Activated naive CD4-positive, alpha-beta T cell treated with anti-CD3 and anti-CD28 coated beads, Interleukin-2, amount 50 U/mL, for 72 hours (primary cell): ENCODE measurements around the gene STEAP1B. TPM values are rescaled to one million over a fixed set of nuclear protein-coding genes. Genes with fewer than 3 reads are reported as not detected.
"Not testable (repeated sequence)": the region's sequence is repeated elsewhere in the genome, so short reads cannot be mapped to it uniquely, and the experiment has no call there.

Source experiments
- ATAC-seq, 2 donors: fragments of 150-1000 bp; cut with Tn5 transposase; 2 replicates each; pipeline ENCODE4 v1.10.0; 2021; ENCODE audit warnings: mild to moderate bottlenecking in 2 of 2, moderate library complexity in 2 of 2
- DNase-seq, 2 donors: peaks; one replicate each; pipeline ENCODE4 v3.0.0; 2021 to 2022; ENCODE audit warnings: low spot score in 2 of 2
- H3K27ac Mint-ChIP-seq, 2 donors: one replicate each; pipeline ENCODE4 v1.8.0; 2022; ENCODE audit warnings: mild to moderate bottlenecking in 2 of 2, mixed read lengths in 2 of 2
- H3K36me3 Mint-ChIP-seq, 2 donors: one replicate each; pipeline ENCODE4 v1.8.0; 2022; ENCODE audit warnings: mixed read lengths in 2 of 2
- H3K9me3 Mint-ChIP-seq, 2 donors: one replicate each; pipeline ENCODE4 v1.8.0; 2022; ENCODE audit warnings: mixed read lengths in 2 of 2
- total RNA-seq, 2 donors: library from RNA; stranded (reverse); gene quantifications; one replicate each; pipeline ENCODE4 v1.2.3, GENCODE V29; 2022

The STEAP1B gene
- total RNA-seq, 2 donors from 2014 or later: not detected

- Mint-ChIP-seq H3K36me3 (no peaks in the 10 kb centered on the region), H3K9me3 (no peaks in the 10 kb centered on the region), H3K27ac (no peak overlapping the region)
- no peak for DNase-seq
- ATAC-seq: no peak
Observed at GRCh38 chr7:22477262-22477661, 22.7 kb downstream of the STEAP1B start.

- DNase-seq (no peak), ATAC-seq (no peak)
- H3K36me3 Mint-ChIP-seq: no peaks in the 10 kb centered on the region
- H3K27ac Mint-ChIP-seq: no peak overlapping the region
- no peaks in the 10 kb centered on the region for H3K9me3 Mint-ChIP-seq
Observed at GRCh38 chr7:22476824-22477223, 23.2 kb downstream of the STEAP1B start.

- H3K27ac Mint-ChIP-seq: no peak overlapping the region
Observed at GRCh38 chr7:22474645-22475044, 25.3 kb downstream of the STEAP1B start.

GRCh38 chr7:22470981-22471380 lies 29.0 kb downstream of the STEAP1B start:
- no peaks in the 10 kb centered on the region for H3K9me3 Mint-ChIP-seq
- DNase-seq: no peak
- H3K27ac Mint-ChIP-seq: no peak overlapping the region
- ATAC-seq: no peak
- no peaks in the 10 kb centered on the region for H3K36me3 Mint-ChIP-seq

More at GRCh38 chr7:22474645-22475044, 25.3 kb downstream of the STEAP1B start:
- ATAC-seq: no peak
- no peaks in the 10 kb centered on the region for H3K36me3 Mint-ChIP-seq
- no peaks in the 10 kb centered on the region for H3K9me3 Mint-ChIP-seq
- no peak for DNase-seq

GRCh38 chr7:22469371-22470143 lies 30.4 kb downstream of the STEAP1B start:
- DNase-seq (no peak), ATAC-seq (no peak)
- Mint-ChIP-seq H3K27ac (no peak overlapping the region), H3K36me3 (no peaks in the 10 kb centered on the region), H3K9me3 (no peaks in the 10 kb centered on the region)

GRCh38 chr7:22468609-22469008 lies 31.4 kb downstream of the STEAP1B start:
- DNase-seq (no peak), ATAC-seq (no peak)
- Mint-ChIP-seq H3K9me3 (no peaks in the 10 kb centered on the region), H3K36me3 (no peaks in the 10 kb centered on the region), H3K27ac (no peak overlapping the region)

- H3K36me3 Mint-ChIP-seq: no peaks in the 10 kb centered on the region
- no peak overlapping the region for H3K27ac Mint-ChIP-seq
- no peaks in the 10 kb centered on the region for H3K9me3 Mint-ChIP-seq
- no peak for ATAC-seq
- no peak for DNase-seq
Observed at GRCh38 chr7:22464299-22464698, 35.7 kb downstream of the STEAP1B start.

GRCh38 chr7:22460363-22460988 lies 39.5 kb downstream of the STEAP1B start:
- ATAC-seq (no peak), DNase-seq (no peak)
- Mint-ChIP-seq H3K36me3 (no peaks in the 10 kb centered on the region), H3K9me3 (no peaks in the 10 kb centered on the region), H3K27ac (no peak overlapping the region)

- ATAC-seq: no peak
- Mint-ChIP-seq H3K36me3 (peaks cover 0 to 5% of the 10 kb centered on the region in 2 donors), H3K27ac (no peak overlapping the region), H3K9me3 (no peaks in the 10 kb centered on the region)
- DNase-seq: no peak
Observed at GRCh38 chr7:22457471-22457870, 42.5 kb downstream of the STEAP1B start.

- DNase-seq (no peak), ATAC-seq (no peak)
- H3K36me3 Mint-ChIP-seq: peaks cover 0 to 5% of the 10 kb centered on the region in 2 donors
- no peak overlapping the region for H3K27ac Mint-ChIP-seq
- H3K9me3 Mint-ChIP-seq: peaks cover 0 to under 1% of the 10 kb centered on the region in 2 donors
Observed at GRCh38 chr7:22454446-22454845, 45.5 kb downstream of the STEAP1B start.

GRCh38 chr7:22452960-22453558 lies 46.9 kb downstream of the STEAP1B start:
- DNase-seq: no peak
- Mint-ChIP-seq H3K27ac (no peak overlapping the region), H3K9me3 (peaks cover 0 to 4% of the 10 kb centered on the region in 2 donors), H3K36me3 (peaks cover 0 to 5% of the 10 kb centered on the region in 2 donors)
- ATAC-seq: no peak

GRCh38 chr7:22452142-22452959 lies 47.6 kb downstream of the STEAP1B start:
- ATAC-seq (no peak), DNase-seq (peak in 1 of 2 donors; percentile 65)
- Mint-ChIP-seq H3K36me3 (peaks cover 0 to 5% of the 10 kb centered on the region in 2 donors), H3K9me3 (peaks cover 0 to 4% of the 10 kb centered on the region in 2 donors), H3K27ac (no peak overlapping the region)

GRCh38 chr7:22450013-22450412 lies 50.0 kb downstream of the STEAP1B start:
- H3K9me3 Mint-ChIP-seq, H3K27ac Mint-ChIP-seq, DNase-seq, ATAC-seq, H3K36me3 Mint-ChIP-seq: not testable (repeated sequence)

- Mint-ChIP-seq H3K27ac (no peak overlapping the region), H3K36me3 (no peaks in the 10 kb centered on the region), H3K9me3 (peaks cover 0 to 4% of the 10 kb centered on the region in 2 donors)
- no peak for DNase-seq
- ATAC-seq: peak; percentile 24 to 96
Observed at GRCh38 chr7:22447762-22448161, 52.2 kb downstream of the STEAP1B start.

GRCh38 chr7:22447008-22447407 lies 53.0 kb downstream of the STEAP1B start:
- ATAC-seq (no peak), DNase-seq (no peak)

GRCh38 chr7:22445853-22446252 lies 54.1 kb downstream of the STEAP1B start:
- Mint-ChIP-seq H3K36me3 (no peaks in the 10 kb centered on the region), H3K9me3 (peaks cover 0 to 4% of the 10 kb centered on the region in 2 donors), H3K27ac (no peak overlapping the region)
- DNase-seq (no peak), ATAC-seq (no peak)

More at GRCh38 chr7:22447008-22447407, 53.0 kb downstream of the STEAP1B start:
- no peaks in the 10 kb centered on the region for H3K36me3 Mint-ChIP-seq
- peaks cover 0 to 4% of the 10 kb centered on the region in 2 donors for H3K9me3 Mint-ChIP-seq
- H3K27ac Mint-ChIP-seq: no peak overlapping the region
